Keratinocyte (primary cell): Measurements from ENCODE around the gene CDH18. TPM values are rescaled to one million over a fixed set of nuclear protein-coding genes. Genes with fewer than 3 reads are reported as not detected.

ENCODE experiments used
- DNase-seq: peaks from one replicate; pipeline ENCODE4 v3.0.0-alpha.2; 2011; ENCODE audit warnings: low read depth, missing footprints, low spot score
- FAIRE-seq: peaks from 2 replicates; lab custom pipeline; 2011; peaks lifted over from hg19 to GRCh38; lab: Jason Lieb, UNC
- H2AFZ ChIP-seq: 2 replicates; pipeline ENCODE4 v1.6.0; 2012; ENCODE audit warnings: low read length, control low read depth, inconsistent platforms; ENCODE audit not compliant: control insufficient read depth
- H3K27ac ChIP-seq: 2 replicates; pipeline ENCODE4 v1.5.1; 2011; ENCODE audit warnings: low read length; ENCODE audit not compliant: control insufficient read depth, insufficient read depth
- H3K27me3 ChIP-seq: 3 replicates; pipeline ENCODE4 v1.6.0; 2011; ENCODE audit warnings: low read length; ENCODE audit not compliant: control insufficient read depth, insufficient read depth; ENCODE audit errors: extremely low read depth
- H3K36me3 ChIP-seq, 2 experiments: 2 replicates in 1 of 2; 3 replicates in 1 of 2; pipeline ENCODE4 v1.5.1; 2011; ENCODE audit warnings: low read length in 2 of 2, mild to moderate bottlenecking in 1 of 2; ENCODE audit not compliant: control insufficient read depth in 2 of 2, insufficient read depth in 2 of 2; ENCODE audit errors: extremely low read depth in 1 of 2
- H3K4me1 ChIP-seq: 3 replicates; pipeline ENCODE4 v1.5.1; 2011; ENCODE audit warnings: low read length; ENCODE audit not compliant: control insufficient read depth, insufficient read depth; ENCODE audit errors: extremely low read depth
- H3K4me2 ChIP-seq: 3 replicates; pipeline ENCODE4 v1.6.0; 2011; ENCODE audit warnings: low read depth, low read length; ENCODE audit not compliant: control insufficient read depth, insufficient read depth; ENCODE audit errors: extremely low read depth
- H3K4me3 ChIP-seq, 3 experiments: fragments of 200-600 bp in 1 of 3; sonication (generic) in 1 of 3; 2 replicates in 2 of 3; 3 replicates in 1 of 3; pipeline ENCODE4 v1.5.1; 2011 to 2016; ENCODE audit warnings: low read length in 3 of 3, mild to moderate bottlenecking in 3 of 3, control low read depth in 2 of 3, inconsistent platforms in 1 of 3, low read depth in 1 of 3, mixed read lengths in 1 of 3, mixed run types in 1 of 3, moderate library complexity in 1 of 3; ENCODE audit not compliant: control insufficient read depth in 2 of 3, insufficient read depth in 2 of 3; ENCODE audit errors: extremely low read depth in 1 of 3
- H3K79me2 ChIP-seq: 2 replicates; pipeline ENCODE4 v1.6.0; 2012; ENCODE audit warnings: low read length; ENCODE audit not compliant: control insufficient read depth, insufficient read depth
- H3K9ac ChIP-seq: 3 replicates; pipeline ENCODE4 v1.6.0; 2011; ENCODE audit warnings: low read length; ENCODE audit not compliant: control insufficient read depth, insufficient read depth; ENCODE audit errors: extremely low read depth
- H3K9me1 ChIP-seq: 3 replicates; pipeline ENCODE4 v1.6.0; 2011; ENCODE audit warnings: low read length; ENCODE audit not compliant: control insufficient read depth, insufficient read depth; ENCODE audit errors: extremely low read depth
- H3K9me3 ChIP-seq: 2 replicates; pipeline ENCODE4 v1.5.1; 2012; ENCODE audit warnings: low read depth, low read length; ENCODE audit not compliant: control insufficient read depth
- H4K20me1 ChIP-seq: 3 replicates; pipeline ENCODE4 v1.6.0; 2011; ENCODE audit warnings: low read length; ENCODE audit not compliant: control insufficient read depth, insufficient read depth; ENCODE audit errors: extremely low read depth
- CTCF ChIP-seq, 3 experiments: IDR thresholded peaks in 1 of 3; conservative IDR thresholded peaks in 1 of 3; optimal IDR thresholded peaks in 1 of 3; 2 replicates in 2 of 3; 3 replicates in 1 of 3; pipeline versions ENCODE3 to v1.5.1; 2011; ENCODE audit warnings: low read length in 3 of 3, mild to moderate bottlenecking in 3 of 3, moderate library complexity in 2 of 3, control low read depth in 1 of 3, inconsistent platforms in 1 of 3; ENCODE audit not compliant: insufficient read depth in 2 of 3; ENCODE audit errors: extremely low read depth in 1 of 3
- EZH2 ChIP-seq: IDR thresholded peaks from one replicate; pipeline ENCODE4 v1.6.1; 2012; ENCODE audit warnings: inconsistent platforms, mild to moderate bottlenecking, low read length, moderate library complexity
- dilution Hi-C: fragments of 300-500 bp; cut with MboI; formaldehyde crosslinking; loops from one replicate; pipeline ENCODE4 v1.7.0; 2020; ENCODE audit warnings: low sequenced_read_pairs; ENCODE audit not compliant: extremely low pct_ligation_motif_present
- polyA plus RNA-seq, 5 experiments: library from polyadenylated mRNA; depleted of rRNA in 3 of 5; stranded (reverse) in 3 of 5; stranded (forward) in 1 of 5; unstranded in 1 of 5; fragments of >200 nt; gene quantifications; 1 replicate in 1 of 5; 2 replicates in 3 of 5; 3 replicates in 1 of 5; pipeline versions ENCODE4 v1.2.1 to v1.2.3, GENCODE V29; 2011 to 2012; ENCODE audit warnings: missing spikeins in 2 of 5, low read depth in 1 of 5, low replicate concordance in 1 of 5

Gene CDH18
- polyA plus RNA-seq, 1 donor (not counting 4 experiments of a cell fraction or from before 2014, with no cell fraction given), result 0.41 TPM

- Histone ChIP-seq H3K4me3 (no peak overlapping the region), H3K4me1 (no peaks in the 10 kb centered on the region), H3K9me1 (no peaks in the 10 kb centered on the region), H3K27me3 (no peaks in the 10 kb centered on the region), H3K79me2 (no peaks in the 10 kb centered on the region), H3K36me3 (no peaks in the 10 kb centered on the region), H3K9me3 (no peaks in the 10 kb centered on the region), H3K9ac (no peak overlapping the region), H4K20me1 (no peaks in the 10 kb centered on the region), H2AFZ (no peak overlapping the region), H3K4me2 (no peak overlapping the region), H3K27ac (no peak overlapping the region)
- TF ChIP-seq EZH2 (no peak), CTCF (optimal IDR thresholded peaks at IDR 0.05 in 1 of 3, IDR thresholded peaks at IDR 0.05 in 1 of 3, conservative IDR thresholded peaks at IDR 0.05 in 1 of 3; ENCODE audit: extremely low read depth in 1 of 3, insufficient read depth in 2 of 3, low read length in 3 of 3) (no peak)
- FAIRE-seq, result no peak
- dilution Hi-C loops, result no loop called here
- no peak for DNase-seq
These were observed 526.0 kb downstream of the CDH18 start for GRCh38 chr5:19462019-19462418.

- dilution Hi-C loops, result no loop called here
These were observed 563.5 kb downstream of the CDH18 start for GRCh38 chr5:19424506-19424905.

More at GRCh38 chr5:19424506-19424905, 563.5 kb downstream of the CDH18 start:
- no peaks in the 10 kb centered on the region for H3K36me3 ChIP-seq
- H3K4me3 ChIP-seq, result no peak overlapping the region
- TF ChIP-seq EZH2 (no peak), CTCF (optimal IDR thresholded peaks at IDR 0.05 in 1 of 3, IDR thresholded peaks at IDR 0.05 in 1 of 3, conservative IDR thresholded peaks at IDR 0.05 in 1 of 3; ENCODE audit: extremely low read depth in 1 of 3, insufficient read depth in 2 of 3, low read length in 3 of 3) (no peak)
- H4K20me1 ChIP-seq, result no peaks in the 10 kb centered on the region
- no peak overlapping the region for H3K4me2 ChIP-seq
- H2AFZ ChIP-seq, result no peak overlapping the region
- no peak overlapping the region for H3K9ac ChIP-seq
- no peaks in the 10 kb centered on the region for H3K9me3 ChIP-seq
- no peaks in the 10 kb centered on the region for H3K9me1 ChIP-seq
- no peaks in the 10 kb centered on the region for H3K27me3 ChIP-seq
- H3K27ac ChIP-seq, result no peak overlapping the region
- FAIRE-seq, result no peak
- no peaks in the 10 kb centered on the region for H3K79me2 ChIP-seq
- no peaks in the 10 kb centered on the region for H3K4me1 ChIP-seq
- DNase-seq, result no peak
